DOHH2 (cell line): ENCODE results near the gene PITPNC1.

ENCODE experiments used
- EZH2phosphoT487 ChIP-seq: fragments of 200-600 bp; sonication (generic); IDR thresholded peaks from 2 replicates; pipeline ENCODE4 v1.6.1; 2017; ENCODE audit warnings: borderline replicate concordance, mild to moderate bottlenecking, antibody characterized with exemption, low read length, moderate library complexity, mixed read lengths
- TF ChIP-seq, protein P1 (sequence below): fragments of 200-600 bp; sonication (generic); IDR thresholded peaks from one replicate; pipeline ENCODE4 v1.5.1; 2014; ENCODE audit warnings: antibody characterized with exemption, mild to moderate bottlenecking, low read depth, low read length; ENCODE audit not compliant: poor library complexity, severe bottlenecking

DNA sequence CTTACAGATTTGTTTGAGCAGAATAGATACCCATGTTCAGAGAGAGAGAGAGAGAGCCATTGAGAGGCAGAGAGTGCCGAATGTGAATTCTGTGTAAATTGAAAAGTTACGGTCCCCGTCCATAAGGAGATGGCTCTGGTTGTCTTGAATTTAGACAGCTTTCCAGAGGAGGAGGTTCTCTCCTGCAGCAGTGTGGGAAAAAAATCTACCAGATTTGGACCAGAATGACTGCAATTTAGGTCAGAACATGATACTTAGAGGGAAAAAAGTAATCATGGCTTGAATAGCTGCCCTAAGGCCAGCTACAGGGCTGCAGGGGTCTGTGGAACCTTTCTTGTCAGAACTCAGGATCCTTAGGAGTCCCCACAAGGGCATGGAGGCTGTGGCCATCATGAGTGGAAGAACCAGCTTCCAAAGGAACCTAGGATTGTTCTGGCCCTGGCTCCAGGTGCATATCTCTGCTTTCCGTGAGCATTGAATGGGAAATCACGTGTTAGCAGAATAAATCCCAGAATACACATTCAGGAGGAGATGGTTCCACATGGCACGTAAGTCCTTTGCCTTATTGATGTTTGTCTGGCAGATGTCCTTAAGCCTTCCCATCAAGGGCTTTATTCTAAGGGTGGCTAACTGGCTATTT is 13.0 kb downstream of the PITPNC1 start:
- TF ChIP-seq, protein P1, sequence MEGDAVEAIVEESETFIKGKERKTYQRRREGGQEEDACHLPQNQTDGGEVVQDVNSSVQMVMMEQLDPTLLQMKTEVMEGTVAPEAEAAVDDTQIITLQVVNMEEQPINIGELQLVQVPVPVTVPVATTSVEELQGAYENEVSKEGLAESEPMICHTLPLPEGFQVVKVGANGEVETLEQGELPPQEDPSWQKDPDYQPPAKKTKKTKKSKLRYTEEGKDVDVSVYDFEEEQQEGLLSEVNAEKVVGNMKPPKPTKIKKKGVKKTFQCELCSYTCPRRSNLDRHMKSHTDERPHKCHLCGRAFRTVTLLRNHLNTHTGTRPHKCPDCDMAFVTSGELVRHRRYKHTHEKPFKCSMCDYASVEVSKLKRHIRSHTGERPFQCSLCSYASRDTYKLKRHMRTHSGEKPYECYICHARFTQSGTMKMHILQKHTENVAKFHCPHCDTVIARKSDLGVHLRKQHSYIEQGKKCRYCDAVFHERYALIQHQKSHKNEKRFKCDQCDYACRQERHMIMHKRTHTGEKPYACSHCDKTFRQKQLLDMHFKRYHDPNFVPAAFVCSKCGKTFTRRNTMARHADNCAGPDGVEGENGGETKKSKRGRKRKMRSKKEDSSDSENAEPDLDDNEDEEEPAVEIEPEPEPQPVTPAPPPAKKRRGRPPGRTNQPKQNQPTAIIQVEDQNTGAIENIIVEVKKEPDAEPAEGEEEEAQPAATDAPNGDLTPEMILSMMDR: no peak
- no peak for TF ChIP-seq EZH2phosphoT487
